ENCODE results near the gene KIF18B. TPM values are rescaled to one million over a fixed set of nuclear protein-coding genes. Genes with fewer than 3 reads are reported as not detected.
"Not testable (repeated sequence)": the region's sequence is repeated elsewhere in the genome, so short reads cannot be mapped to it uniquely, and the experiment has no call there.

KIF18B gene
- total RNA-seq, 1 experiment from 2014 or later: 12.2 TPM

DNA sequence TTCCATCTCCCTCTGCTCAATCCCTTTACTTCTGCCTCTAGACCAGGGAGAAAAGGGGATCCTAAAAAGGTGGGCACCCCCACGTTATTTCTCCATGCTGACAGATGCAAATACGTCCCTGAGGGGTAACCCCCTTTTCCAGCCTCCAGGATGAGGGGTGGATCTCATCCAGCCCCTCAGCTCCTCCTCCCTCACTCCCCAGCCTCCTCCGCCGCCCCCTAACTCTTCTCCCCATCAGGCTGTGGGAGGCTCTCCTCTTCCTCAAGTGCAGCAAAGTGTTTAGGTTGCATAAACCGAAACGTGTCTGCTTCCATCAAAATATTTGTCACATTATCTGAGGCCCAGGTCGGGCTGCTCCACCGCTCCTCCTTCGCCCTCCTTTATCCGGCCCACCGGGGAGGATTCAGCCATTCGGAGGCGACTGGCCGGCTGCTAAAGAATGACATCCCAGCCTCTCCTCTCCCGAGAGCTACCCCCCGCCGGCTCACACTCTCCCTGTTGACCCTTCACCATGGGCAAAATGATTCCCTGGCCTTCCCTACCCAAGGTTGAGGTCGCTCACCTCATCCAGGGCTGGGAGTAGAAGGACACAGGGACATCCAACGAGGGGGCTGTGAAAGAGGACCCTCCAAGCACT is 21.7 kb upstream of the KIF18B start:
- no peak for DNase-seq (ENCODE audit: low spot score)

DNA sequence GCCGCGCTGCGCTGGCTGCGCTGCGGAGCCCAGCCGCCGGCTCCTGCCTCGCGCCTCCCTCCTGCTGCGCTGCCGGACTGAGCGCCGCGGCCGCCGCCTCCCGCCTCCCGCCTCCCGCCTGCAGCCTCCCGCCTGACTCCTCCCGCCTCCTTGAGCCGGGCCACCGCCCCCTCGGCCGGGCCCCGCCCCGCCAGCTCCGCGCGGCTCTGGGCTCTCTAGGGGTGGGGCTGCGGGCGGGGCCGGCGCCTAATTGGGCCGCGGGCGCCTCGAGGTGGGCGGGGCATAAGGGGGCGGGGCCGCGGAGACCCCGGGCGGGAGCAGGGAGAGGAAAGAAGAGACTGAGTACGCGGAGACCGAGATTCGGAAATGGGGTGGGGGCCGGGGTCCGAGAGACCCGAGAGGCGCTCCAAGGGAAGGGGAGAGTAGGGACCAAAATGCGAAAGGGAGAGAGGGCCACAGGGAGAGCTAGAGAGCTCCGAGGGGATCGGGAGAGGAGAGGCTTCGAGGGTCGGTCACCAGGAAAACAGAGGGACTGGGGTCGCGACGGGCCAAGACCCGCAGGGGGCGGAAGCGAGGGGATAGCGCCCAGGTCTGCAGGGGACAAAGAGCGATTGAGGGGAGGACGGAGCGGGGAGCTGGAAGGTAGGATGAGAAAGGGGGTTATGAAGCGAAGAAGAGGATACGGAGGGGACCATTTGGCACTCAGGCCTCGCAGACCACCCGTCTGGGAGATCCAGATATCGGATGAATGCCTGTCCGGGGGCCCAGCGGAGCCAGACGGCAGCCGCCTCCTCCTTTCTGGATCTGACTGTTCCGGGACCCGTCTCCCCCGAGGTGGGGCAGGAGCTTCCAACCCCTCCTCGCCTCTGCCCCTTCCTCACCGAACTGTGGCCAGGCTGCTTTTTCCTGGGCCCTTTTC is 20.9 kb upstream of the KIF18B start, which contains the start of gene C1QL1:
C1QL1 (minus strand) TSS at position 79 of the 919 bp plus-strand sequence. CDS start 255 bp downstream, outside the sequence.
- peak; percentile 87 for DNase-seq (ENCODE audit: low spot score)

DNA sequence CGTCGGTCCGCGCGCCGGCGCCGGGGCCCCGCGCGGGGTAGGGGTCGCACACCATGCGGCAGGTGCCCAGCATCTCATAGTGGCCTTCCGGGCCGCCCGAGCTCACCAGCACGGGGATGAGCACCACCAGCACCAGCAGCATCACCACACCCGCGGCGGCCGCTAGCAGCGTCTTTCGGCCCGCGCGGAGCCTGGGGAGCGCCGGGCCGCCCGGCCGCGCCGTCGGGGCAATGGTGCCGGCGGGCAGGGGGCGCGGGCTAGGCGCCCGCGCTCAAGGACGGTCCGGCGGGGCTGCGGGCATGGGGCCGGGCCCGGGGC is 20.3 kb upstream of the KIF18B start:
- DNase-seq (ENCODE audit: low spot score): no peak

DNA sequence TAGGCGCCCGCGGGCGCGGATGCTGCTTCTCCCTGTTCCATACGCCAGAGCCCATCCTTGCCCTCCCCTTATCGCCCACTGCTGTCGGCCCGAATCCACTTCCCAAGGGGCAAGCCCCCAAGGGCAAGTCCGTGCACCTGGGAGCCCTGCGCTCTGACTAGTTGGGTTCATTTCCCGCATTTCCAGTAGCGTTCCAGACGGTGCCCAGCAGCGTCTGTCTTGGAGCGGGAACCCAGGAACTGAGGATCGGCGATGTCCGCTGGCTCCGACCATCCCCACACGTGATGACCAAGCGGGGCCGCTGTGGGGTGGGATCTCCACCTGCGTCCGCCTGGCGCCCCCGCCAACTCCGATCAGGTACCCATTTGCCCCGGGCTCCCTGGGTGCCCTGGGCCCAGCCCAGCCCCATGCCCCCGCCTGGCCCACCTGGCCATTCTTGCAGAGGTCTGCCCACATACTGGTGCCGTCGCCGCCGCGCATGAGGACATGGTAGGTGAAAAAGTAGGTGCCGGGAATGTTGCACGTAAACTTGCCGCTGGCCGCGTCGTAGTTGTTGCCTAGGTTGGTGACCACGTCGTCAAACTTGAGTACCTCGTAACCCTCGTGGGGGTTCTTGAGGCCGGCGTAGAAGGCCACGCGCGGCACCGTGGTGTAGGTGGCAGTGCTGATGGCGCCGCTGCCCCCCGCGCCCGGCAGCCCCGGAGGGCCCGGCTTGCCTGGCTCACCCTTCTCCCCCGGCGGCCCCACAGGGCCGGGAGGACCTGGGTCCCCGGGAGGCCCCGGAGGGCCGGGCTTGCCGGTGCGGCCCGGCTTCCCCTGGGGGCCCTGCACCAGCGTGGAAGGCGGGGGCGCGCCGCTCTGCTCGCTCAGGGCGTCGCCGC is 19.7 kb upstream of the KIF18B start:
- DNase-seq (ENCODE audit: low spot score): no peak

DNA sequence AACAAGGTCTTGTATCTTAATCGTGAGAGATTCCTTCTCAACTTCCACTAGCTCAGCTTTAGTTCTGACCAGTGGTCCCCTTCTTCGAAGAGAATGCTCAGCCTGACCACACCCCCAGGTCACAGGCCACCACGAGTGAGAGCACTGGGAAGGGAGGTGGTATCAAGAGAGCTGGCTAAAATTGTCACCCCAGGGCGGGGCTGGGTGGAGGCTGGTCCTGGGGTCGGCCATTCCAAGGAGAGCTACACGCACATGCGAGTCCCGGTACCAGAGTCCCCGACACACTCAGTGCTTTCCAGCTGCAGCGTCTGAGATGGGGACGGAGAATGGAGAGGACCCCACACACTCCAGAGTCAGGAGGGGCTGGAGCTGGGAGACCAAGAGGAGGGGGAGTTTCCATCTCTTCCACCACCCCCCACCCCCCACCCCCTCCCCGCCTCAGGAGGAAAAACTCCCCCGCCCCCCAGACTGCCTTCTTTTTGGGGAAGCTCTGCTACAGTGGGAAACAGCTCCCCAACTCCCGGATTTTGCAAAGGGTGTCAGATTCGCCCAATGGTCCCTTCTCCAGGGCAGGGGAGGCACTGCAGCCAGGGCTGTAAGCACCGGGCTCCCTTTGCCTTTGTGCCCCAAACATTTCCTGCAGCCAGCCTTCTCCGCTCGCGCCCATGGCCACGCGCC is 18.9 kb upstream of the KIF18B start:
- no peak for DNase-seq (ENCODE audit: low spot score)

DNA sequence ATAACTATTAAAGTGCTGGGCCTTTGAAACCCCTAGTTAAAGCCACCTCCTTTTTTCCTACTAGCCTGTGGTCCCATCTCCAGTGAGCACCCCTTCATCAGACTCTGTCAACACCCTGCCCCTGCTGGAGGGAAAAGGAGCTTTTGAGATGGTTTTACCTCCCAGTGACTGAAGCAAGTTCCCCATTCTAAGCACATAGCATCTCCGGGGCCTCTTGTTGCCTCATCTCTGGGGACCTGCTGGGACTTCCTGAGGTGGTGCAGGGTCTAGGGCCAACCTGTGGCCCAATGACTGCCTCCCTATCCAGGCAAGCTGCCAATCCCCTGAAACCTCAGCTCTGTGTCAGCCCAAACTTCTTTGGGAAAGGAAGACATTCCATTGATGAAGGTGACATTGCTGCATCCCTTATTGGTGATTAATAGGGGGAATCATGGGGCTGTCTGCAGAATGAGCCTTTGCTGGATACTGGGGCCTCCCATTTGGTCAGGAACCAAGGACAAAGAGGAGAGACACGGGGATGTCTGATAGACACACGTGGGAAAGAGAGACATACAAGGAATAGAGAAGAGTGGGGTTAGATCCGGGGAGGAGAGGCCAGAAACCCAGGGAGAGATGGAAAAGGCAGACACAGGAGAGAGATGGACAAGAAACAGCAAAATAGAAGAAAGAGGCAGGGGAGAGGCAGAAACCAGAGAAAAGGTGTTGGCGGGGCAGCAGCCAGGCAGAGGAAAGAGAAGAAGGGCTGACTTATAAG is 18.1 kb upstream of the KIF18B start:
- no peak for DNase-seq (ENCODE audit: low spot score)

DNA sequence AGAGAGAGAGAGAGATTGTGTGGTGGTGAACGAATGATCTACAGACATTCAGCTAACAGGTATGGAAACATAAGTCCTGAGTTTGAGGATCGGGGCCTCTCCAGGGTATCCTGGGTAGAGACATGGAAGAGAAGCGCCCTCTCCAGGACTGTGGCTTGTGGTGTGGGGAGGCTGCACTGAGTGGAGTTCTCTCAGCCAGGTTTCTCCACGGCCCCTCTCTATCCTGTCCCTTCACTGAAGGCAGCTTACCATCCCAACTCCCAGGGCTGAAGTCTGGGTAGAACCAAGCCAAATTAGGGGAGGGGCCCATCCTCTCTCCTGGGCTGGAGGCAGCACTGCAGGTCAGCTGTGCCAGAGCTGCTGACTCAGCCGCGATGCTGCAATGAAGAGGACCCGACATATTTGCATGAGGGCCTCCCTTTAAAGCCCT is 14.4 kb upstream of the KIF18B start:
- DNase-seq (ENCODE audit: low spot score): no peak

DNA sequence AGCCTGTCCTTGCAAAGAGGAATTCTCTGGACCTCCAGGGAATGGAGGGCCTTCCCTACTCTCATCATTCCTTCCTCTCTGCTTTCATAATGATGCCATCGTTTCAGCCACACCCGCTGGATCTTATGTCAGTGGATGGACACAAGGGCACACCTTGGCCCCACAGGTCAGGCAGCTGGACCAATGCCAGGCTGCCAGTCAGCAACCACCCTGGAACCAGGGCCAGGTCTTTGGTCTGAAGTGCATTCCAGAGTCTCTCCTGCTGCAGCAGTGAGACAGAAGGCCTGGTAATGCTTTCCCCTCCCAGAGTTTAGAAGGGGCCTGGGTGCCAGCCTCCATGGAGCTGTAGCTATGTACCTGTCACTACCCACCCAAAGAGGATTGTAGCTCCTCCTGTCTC is 13.1 kb upstream of the KIF18B start:
- DNase-seq (ENCODE audit: low spot score): no peak

DNA sequence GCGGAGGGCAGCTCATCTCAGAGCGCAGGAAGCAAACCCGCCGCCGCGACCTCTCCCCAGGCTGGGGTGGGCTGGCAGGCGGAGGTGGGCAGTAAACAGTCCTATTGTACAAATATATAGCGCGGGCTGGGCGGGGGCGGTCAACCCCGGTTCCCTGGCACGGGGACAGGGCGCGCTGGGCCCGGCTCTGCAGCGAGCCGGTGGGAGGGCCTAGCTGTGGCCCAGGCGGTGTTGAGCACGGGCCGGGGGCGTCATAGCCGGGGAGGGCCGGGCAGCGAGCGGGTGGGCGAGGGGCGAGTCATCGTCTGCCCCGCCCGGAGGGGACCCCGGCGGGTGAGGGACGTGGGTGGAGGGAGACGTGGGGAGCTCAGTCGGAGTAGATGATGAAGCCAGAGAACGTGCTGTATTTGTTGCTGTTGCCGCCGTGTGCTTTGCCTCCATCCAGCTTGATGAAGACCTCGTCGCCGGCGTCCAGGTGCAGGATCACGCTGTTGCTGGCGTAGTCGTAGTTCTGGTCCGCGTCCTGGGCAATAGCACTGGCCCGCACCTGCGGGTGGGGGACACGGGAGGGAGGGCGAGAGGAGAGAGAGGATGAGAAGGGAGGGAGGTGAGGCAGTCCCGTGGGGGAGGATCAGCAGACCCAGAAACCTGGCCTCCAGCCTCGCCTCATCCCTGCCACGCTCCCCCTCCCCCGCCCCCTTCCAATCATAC is 12.4 kb upstream of the KIF18B start:
- DNase-seq (ENCODE audit: low spot score): no peak

DNA sequence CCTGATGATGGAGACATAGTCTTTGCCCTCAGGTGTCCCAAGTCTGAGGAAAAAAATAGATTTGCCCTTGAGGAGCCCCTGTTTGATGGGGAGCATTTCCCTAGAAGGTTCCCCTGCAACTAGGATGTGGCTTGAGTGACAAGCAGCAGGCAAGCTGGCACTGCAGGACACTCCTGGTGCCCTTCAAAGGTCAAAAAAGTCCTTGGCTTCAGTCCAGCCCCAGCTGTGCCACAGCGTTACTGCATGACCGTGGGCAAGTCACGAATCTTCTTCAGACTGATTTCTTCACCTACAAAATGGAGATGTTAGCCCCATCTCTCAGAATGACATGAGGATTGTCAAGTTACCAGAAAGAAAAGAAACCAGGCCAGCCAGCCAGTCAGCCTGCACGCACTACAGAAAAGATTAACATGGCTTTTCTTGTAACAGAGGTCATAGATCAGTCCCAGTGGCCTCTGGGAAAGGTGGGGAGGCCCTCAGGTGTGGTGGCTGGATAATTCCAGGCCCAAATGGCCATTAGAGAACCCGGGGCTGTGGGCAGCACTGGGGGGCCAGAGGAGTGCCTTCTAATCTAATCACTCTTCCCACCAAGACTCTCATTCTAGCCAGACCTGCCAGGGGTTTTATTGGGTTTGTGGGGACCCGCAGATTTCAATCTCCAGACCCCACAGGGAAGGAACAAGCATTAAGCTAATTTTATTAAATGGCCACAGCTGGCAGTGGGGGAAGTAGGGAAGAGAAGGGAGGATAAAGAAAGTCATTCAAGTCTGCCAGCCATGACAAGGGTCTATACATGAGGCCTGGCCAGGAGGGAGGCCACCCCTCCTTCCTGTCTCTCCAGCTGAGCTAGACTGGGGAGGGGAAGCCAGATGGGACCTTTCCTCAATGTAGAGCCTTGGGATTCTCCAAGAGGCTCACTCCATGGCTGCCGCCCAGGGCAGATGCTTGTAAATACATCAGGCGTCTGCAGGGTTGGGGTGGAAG is 9.7 kb upstream of the KIF18B start:
- DNase-seq (ENCODE audit: low spot score): no peak

DNA sequence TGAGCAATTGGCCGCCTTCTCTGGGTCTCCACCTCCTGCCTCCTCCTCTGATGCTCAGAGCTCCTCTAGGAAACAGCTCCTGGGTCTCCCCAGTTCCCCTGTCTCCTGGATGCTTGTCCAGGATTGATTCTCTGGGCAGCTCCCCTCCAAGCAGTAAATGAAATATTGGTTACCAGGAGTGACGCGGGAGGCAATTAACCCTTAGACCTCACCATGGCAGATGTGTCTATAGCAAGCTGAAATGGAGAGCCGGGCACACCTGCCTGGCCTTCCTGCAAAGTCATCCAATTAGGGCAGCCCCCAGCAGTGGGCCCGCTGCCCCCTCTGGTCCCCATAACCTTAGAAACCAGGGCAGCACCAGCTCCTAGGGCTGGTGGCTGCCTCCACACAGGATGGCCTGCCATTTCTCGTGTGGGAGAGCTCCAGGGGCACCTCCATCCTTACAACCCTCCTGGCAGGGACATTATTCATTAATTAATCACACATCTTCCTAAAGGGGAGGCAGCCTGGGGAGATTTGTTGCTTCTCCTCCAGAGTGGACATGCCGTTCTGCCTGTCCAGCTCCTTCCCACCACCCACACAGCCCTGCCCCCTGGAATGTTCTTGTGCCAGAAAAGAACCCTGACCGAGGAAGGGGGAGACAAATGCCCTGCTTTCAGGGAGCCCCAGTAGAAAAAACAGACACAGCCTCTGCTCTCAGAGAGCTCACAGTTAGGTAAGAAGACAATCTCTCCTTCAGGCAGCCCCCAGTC is 8.3 kb upstream of the KIF18B start:
- DNase-seq (ENCODE audit: low spot score): no peak

DNA sequence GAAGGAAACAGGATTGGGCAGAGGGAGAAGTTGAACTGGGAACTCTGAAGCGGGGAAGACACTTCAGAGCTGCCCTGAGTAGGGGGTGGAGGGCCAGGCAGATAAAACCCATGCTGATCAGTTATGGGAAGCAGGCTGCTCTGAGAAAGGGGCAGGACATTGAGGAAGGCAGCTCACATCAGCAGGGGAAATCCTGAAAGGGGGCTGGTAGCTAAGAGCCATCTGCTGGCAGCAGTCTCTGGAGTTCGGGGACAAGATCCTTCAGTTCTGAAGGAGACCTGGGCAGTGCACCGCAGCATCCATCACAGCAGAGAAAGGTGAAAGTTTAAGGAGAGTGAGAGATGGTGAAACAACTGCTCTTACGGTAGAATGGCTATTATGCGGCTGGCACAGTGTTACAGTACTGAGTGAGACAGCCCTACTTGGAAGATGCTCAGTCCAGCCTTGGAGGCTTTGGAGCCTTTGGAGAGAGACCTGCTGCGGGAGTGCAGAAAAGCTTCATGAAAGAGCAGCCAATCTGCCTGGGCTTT is 5.4 kb upstream of the KIF18B start:
- no peak for DNase-seq (ENCODE audit: low spot score)

DNA sequence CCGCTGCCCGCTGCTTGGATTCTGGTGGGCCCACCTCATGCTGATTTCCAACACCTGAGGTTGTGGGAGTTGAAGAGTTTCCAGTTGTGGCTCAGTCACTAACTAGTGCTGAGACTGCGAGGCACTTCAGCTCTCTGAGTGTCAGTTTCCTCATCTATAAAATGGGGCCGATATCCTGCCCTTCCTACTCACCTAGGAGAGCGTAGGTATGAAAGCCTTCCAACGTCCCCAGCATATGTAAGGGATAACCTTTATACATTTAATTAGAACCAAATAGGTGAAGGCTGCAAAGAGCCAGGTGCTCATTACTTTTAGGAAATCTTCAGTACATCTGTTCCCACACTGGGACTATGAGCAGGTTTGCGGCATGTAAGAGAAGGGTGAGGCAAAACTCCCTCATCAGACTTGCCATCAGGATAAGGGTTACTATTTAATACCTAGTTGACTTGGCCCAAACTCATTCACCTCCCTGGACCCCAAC is 782 bp upstream of the KIF18B start:
- DNase-seq (ENCODE audit: low spot score): no peak

DNA sequence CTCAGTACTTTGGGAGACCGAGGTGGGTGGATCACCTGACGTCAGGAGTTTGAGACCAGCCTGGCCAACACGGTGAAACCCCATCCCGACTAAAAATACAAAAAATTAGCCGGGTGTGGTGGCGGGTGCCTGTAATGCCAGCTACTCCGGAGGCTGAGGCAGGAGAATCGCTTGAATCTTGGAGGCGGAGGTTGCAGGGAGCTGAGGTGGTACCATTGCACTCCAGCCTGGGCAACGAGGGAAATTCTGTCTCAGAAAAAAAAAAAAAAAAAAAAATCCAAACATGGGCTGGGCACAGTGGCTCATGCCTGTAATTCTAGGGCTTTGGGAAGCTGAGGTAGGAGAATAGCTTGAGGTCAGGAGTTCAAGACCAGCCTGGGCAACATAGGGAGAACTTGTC is 1.9 kb downstream of the KIF18B start:
- not testable (repeated sequence) for DNase-seq (ENCODE audit: low spot score)

DNA sequence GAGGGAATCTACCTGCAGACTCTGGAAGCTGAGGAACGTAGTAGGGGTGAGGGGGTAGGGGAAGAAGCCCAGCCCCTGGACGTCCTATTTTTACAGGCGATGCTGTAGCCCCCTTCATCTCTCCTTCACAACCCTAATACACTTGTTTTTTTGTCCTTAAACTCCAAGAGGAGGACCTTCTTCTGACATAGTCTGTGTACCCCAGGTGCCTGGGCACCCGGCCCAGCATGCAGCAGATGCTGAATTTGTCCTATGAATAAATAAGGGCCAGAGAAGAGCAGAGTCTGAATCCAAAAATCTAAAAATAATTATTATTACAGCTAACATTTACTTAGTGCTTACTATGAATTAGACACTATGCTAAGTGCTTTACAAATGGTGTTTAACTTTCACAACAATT is 5.1 kb downstream of the KIF18B start:
- DNase-seq (ENCODE audit: low spot score): no peak

DNA sequence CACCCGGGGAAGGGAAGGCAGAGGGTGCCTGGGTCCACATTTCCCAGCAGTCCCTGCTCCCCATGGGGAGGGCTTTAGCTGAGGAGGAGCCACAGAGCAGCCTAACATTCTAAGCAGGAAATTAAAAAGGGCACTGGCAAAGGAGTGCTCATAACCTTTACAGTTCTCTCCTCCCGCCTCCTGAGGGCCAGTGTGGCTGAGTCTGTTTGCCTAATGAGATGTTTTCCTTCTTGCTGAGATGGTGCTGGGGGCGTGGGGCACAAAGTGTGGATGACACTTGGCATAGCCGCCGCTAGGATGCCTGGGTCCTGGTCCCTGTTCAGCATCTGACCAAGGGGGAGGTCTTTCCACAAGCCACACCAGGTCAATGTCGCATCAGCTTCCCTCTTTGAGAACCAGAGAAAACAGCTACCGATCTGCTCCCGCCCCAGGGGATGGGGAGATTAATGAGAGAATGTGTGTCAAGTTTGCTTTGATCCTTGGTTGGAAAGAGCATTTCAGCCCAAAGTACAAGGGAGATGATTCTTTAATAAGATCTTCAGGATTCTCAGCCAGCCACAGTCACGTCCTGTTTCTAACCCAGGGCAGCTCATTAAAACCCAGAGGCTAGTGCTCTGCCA is 5.8 kb downstream of the KIF18B start:
- no peak for DNase-seq (ENCODE audit: low spot score)

DNA sequence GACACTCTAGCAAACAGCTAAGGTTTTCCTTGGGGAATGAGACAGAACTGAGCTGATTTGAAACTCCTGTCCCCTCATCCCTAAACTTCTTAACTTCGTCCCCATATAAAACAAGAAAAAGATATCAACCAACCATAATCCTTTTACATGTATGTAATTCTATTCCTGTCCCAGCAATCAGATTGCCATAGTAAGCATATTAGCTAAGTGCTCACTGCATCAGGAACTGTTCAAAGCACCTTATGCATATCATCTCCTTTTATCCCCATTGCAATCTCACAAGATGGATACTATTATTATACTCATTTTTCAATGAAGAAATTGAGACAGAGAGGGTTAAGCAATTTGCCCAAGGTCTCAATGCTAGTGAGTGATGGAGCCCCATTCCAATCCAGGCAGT is 6.8 kb downstream of the KIF18B start:
- no peak for DNase-seq (ENCODE audit: low spot score)

Data from HT-29 (cell line).